ENCODE results near the gene NUDT13.
A peak's percentile ranks its signal among the peaks of the same experiment; 100 is the strongest.

The NUDT13 gene

GRCh38 chr10:73167458-73167782 lies 57.2 kb downstream of the NUDT13 start:
- no peak for DNase-seq

GRCh38 chr10:73167783-73168464 lies 57.7 kb downstream of the NUDT13 start, which contains the start of the genes ECD and FAM149B1:
Gene ECD (minus strand): TSS chr10:73168008. CDS start chr10:73163937, 4,071 bp downstream.
Gene FAM149B1 (plus strand): TSS chr10:73168119. CDS start chr10:73168340, 221 bp downstream.
- DNase-seq, result peak; percentile 81 to 95 (median 88)

GRCh38 chr10:73168465-73168803 lies 58.2 kb downstream of the NUDT13 start:
- DNase-seq, result no peak

GRCh38 chr10:73169320-73169719 lies 59.1 kb downstream of the NUDT13 start:
- no peak for DNase-seq

GRCh38 chr10:73172867-73173266 lies 62.6 kb downstream of the NUDT13 start:
- DNase-seq, result no peak

GRCh38 chr10:73174148-73174925 lies 64.1 kb downstream of the NUDT13 start:
- no peak for DNase-seq

Measured in T-helper 2 cell (primary cell).